HepG2 (cell line): ENCODE data around the gene PPCDC. TPM values are rescaled to one million over a fixed set of nuclear protein-coding genes. Genes with fewer than 3 reads are reported as not detected.

Experiments
- HMGXB3 ChIP-seq: sonication (generic); formaldehyde crosslinking; IDR thresholded peaks from 2 replicates; pipeline ENCODE4 v1.4.0; 2020; ENCODE audit warnings: missing genetic modification reagents, borderline replicate concordance
- HNF4G ChIP-seq, 2 experiments: sonication (generic) in 1 of 2; formaldehyde crosslinking in 1 of 2; IDR thresholded peaks; 2 replicates each; pipeline versions ENCODE4 v1.4.0 to v1.6.1; 2011 to 2020; ENCODE audit warnings: borderline replicate concordance in 2 of 2, low read depth in 2 of 2, mild to moderate bottlenecking in 2 of 2, low read length in 1 of 2, missing genetic modification reagents in 1 of 2, moderate library complexity in 1 of 2
- PATZ1 ChIP-seq: sonication (generic); formaldehyde crosslinking; IDR thresholded peaks from 2 replicates; pipeline ENCODE4 v1.4.0; 2020; ENCODE audit warnings: missing genetic modification reagents
- PHF5A ChIP-seq: IDR thresholded peaks from one replicate; pipeline ENCODE4 v1.6.1; 2018; ENCODE audit warnings: low read depth, missing genetic modification reagents; ENCODE audit not compliant: unreplicated experiment
- PLRG1 ChIP-seq: fragments of 450-650 bp; conservative IDR thresholded peaks from 2 replicates; pipeline ENCODE4 v1.6.1; 2016
- ZNF552 ChIP-seq: sonication (generic); formaldehyde crosslinking; IDR thresholded peaks from 2 replicates; pipeline ENCODE4 v1.9.0; 2022; ENCODE audit warnings: missing genetic modification reagents, mild to moderate bottlenecking, borderline replicate concordance
- ZNF563 ChIP-seq: sonication (generic); formaldehyde crosslinking; IDR thresholded peaks from 2 replicates; pipeline ENCODE4 v1.8.0; 2022; ENCODE audit warnings: mild to moderate bottlenecking, moderate library complexity, missing genetic modification reagents
- ZNF567 ChIP-seq: sonication (generic); formaldehyde crosslinking; IDR thresholded peaks from 2 replicates; pipeline ENCODE4 v1.8.1; 2023; ENCODE audit warnings: mild to moderate bottlenecking, missing genetic modification reagents, borderline replicate concordance
- ZNF770 ChIP-seq: sonication (generic); formaldehyde crosslinking; IDR thresholded peaks from 2 replicates; pipeline ENCODE4 v1.5.0; 2020; ENCODE audit warnings: mild to moderate bottlenecking, missing genetic modification reagents
- polyA plus RNA-seq, 8 experiments: library from polyadenylated mRNA; depleted of rRNA in 3 of 8; stranded (reverse) in 7 of 8; unstranded in 1 of 8; fragments of >200 nt; fragmentation: Illumina TruSeq in 4 of 8; extraction: Trizol in 4 of 8; gene quantifications; 2 replicates each; pipeline versions ENCODE4 v1.2.1 to v1.2.3, GENCODE V29; 2011 to 2016; ENCODE audit warnings: low read depth in 4 of 8, missing spikeins in 1 of 8, mixed read lengths in 1 of 8; ENCODE audit not compliant: insufficient read depth in 1 of 8
- total RNA-seq, 5 experiments: library from RNA; depleted of rRNA; stranded (reverse); fragments of >200 nt; fragmentation: Illumina TruSeq; extraction: Trizol; gene quantifications; 2 replicates each; pipeline ENCODE4 v1.2.3, GENCODE V29; 2016; ENCODE audit warnings: low read depth in 1 of 5
- TF ChIP-seq, protein P1 (sequence below): IDR thresholded peaks from 2 replicates; pipeline ENCODE4 v1.4.0; 2020; ENCODE audit warnings: mild to moderate bottlenecking, missing genetic modification reagents
- TF ChIP-seq, protein P2 (sequence below): sonication (generic); formaldehyde crosslinking; IDR thresholded peaks from 2 replicates; pipeline ENCODE4 v1.4.0; 2020; ENCODE audit warnings: missing genetic modification reagents

Gene PPCDC
- total and polyA plus RNA-seq, 2 of the 13 experiments (the other 11 are each of a cell fraction or from before 2014, with no cell fraction given) = 12.3 to 12.8 TPM

GRCh38 chr15:75042730-75043508, 19.5 kb downstream of the PPCDC start (continued):
- TF ChIP-seq, protein P1, sequence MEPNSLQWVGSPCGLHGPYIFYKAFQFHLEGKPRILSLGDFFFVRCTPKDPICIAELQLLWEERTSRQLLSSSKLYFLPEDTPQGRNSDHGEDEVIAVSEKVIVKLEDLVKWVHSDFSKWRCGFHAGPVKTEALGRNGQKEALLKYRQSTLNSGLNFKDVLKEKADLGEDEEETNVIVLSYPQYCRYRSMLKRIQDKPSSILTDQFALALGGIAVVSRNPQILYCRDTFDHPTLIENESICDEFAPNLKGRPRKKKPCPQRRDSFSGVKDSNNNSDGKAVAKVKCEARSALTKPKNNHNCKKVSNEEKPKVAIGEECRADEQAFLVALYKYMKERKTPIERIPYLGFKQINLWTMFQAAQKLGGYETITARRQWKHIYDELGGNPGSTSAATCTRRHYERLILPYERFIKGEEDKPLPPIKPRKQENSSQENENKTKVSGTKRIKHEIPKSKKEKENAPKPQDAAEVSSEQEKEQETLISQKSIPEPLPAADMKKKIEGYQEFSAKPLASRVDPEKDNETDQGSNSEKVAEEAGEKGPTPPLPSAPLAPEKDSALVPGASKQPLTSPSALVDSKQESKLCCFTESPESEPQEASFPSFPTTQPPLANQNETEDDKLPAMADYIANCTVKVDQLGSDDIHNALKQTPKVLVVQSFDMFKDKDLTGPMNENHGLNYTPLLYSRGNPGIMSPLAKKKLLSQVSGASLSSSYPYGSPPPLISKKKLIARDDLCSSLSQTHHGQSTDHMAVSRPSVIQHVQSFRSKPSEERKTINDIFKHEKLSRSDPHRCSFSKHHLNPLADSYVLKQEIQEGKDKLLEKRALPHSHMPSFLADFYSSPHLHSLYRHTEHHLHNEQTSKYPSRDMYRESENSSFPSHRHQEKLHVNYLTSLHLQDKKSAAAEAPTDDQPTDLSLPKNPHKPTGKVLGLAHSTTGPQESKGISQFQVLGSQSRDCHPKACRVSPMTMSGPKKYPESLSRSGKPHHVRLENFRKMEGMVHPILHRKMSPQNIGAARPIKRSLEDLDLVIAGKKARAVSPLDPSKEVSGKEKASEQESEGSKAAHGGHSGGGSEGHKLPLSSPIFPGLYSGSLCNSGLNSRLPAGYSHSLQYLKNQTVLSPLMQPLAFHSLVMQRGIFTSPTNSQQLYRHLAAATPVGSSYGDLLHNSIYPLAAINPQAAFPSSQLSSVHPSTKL (CRISPR knock-in tag) = peak; percentile 93
- no peak for TF ChIP-seq PLRG1
- TF ChIP-seq ZNF567 (CRISPR knock-in tag) = no peak
- TF ChIP-seq, protein P2, sequence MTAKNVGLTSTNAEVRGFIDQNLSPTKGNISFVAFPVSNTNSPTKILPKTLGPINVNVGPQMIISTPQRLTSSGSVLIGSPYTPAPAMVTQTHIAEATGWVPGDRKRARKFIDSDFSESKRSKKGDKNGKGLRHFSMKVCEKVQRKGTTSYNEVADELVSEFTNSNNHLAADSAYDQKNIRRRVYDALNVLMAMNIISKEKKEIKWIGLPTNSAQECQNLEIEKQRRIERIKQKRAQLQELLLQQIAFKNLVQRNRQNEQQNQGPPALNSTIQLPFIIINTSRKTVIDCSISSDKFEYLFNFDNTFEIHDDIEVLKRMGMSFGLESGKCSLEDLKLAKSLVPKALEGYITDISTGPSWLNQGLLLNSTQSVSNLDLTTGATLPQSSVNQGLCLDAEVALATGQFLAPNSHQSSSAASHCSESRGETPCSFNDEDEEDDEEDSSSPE (CRISPR knock-in tag) = no peak
- TF ChIP-seq HNF4G (IDR thresholded peaks at IDR 0.05; ENCODE audit: borderline replicate concordance, low read depth, low read length) = no peak; the same call in 1 of the 2 replicates
- TF ChIP-seq HNF4G (CRISPR knock-in tag; IDR thresholded peaks at IDR 0.05; ENCODE audit: borderline replicate concordance, low read depth) = peak; percentile 86
- TF ChIP-seq PHF5A = no peak
- TF ChIP-seq HMGXB3 (CRISPR knock-in tag) = peak; percentile 20; the same call in 1 of the 2 replicates
- TF ChIP-seq PATZ1 (CRISPR knock-in tag) = peak; percentile 91
- peak; percentile 89 for TF ChIP-seq ZNF770 (CRISPR knock-in tag)
- TF ChIP-seq ZNF563 (CRISPR knock-in tag) = no peak
- TF ChIP-seq ZNF552 = 0 out of 2 replicates have a peak, but pooled peaks have one; percentile 11
